IPS DF 4.7 (cell line): ENCODE results near the gene TRIM62.

Experiments used
- DNase-seq: peaks from one replicate; pipeline ENCODE4 v3.0.0-alpha.2; 2013; ENCODE audit warnings: low spot score; ENCODE audit errors: extremely low read depth

TRIM62 gene

GRCh38 chr1:33180911-33181890, 642 bp downstream of the TRIM62 start:
- no peak for DNase-seq

- DNase-seq: no peak
These were observed 1.5 kb downstream of the TRIM62 start for GRCh38 chr1:33180226-33180910.

- no peak for DNase-seq
These were observed 2.9 kb downstream of the TRIM62 start for GRCh38 chr1:33178836-33179439.

- no peak for DNase-seq
These were observed 3.8 kb downstream of the TRIM62 start for GRCh38 chr1:33177996-33178540.

- DNase-seq: no peak
These were observed 5.0 kb downstream of the TRIM62 start for GRCh38 chr1:33176887-33177286.

GRCh38 chr1:33176362-33176850, 5.4 kb downstream of the TRIM62 start:
- no peak for DNase-seq

- no peak for DNase-seq
These were observed 6.0 kb downstream of the TRIM62 start for GRCh38 chr1:33175865-33176264.

GRCh38 chr1:33173091-33173490, 8.8 kb downstream of the TRIM62 start:
- DNase-seq: no peak

GRCh38 chr1:33171977-33172813, 9.6 kb downstream of the TRIM62 start:
- no peak for DNase-seq

- no peak for DNase-seq
These were observed 11.2 kb downstream of the TRIM62 start for GRCh38 chr1:33170351-33171274.

- no peak for DNase-seq
These were observed 12.4 kb downstream of the TRIM62 start for GRCh38 chr1:33169290-33170055.

- no peak for DNase-seq
These were observed 13.1 kb downstream of the TRIM62 start for GRCh38 chr1:33168556-33169289.

GRCh38 chr1:33167650-33168447, 14.0 kb downstream of the TRIM62 start:
- DNase-seq: no peak

GRCh38 chr1:33165809-33166208, 16.0 kb downstream of the TRIM62 start:
- DNase-seq: no peak

- DNase-seq: no peak
These were observed 16.6 kb downstream of the TRIM62 start for GRCh38 chr1:33165209-33165608.

GRCh38 chr1:33163621-33164519, 18.0 kb downstream of the TRIM62 start:
- no peak for DNase-seq
